Hepatocyte (in vitro differentiated cells): ENCODE data around the gene IRF3. TPM values are rescaled to one million over a fixed set of nuclear protein-coding genes. Genes with fewer than 3 reads are reported as not detected.
"Not testable (repeated sequence)": the region's sequence is repeated elsewhere in the genome, so short reads cannot be mapped to it uniquely, and the experiment has no call there.

ENCODE experiments used
- DNase-seq: peaks from one replicate; pipeline ENCODE4 v3.0.0-alpha.2; 2016; ENCODE audit warnings: low spot score
- H2AFZ ChIP-seq: fragments of 200-600 bp; sonication (generic); 2 replicates; pipeline ENCODE4 v1.6.0; 2016; ENCODE audit warnings: antibody characterized with exemption, mild to moderate bottlenecking
- H3K27ac ChIP-seq: fragments of 200-600 bp; sonication (generic); 2 replicates; pipeline ENCODE4 v1.5.1; 2016; ENCODE audit warnings: mild to moderate bottlenecking
- H3K27me3 ChIP-seq: fragments of 200-600 bp; sonication (generic); 2 replicates; pipeline ENCODE4 v1.6.1; 2016
- H3K36me3 ChIP-seq: fragments of 200-600 bp; sonication (generic); replicated peaks from 2 replicates; pipeline ENCODE4 v1.5.1; 2016; ENCODE audit warnings: low read depth; ENCODE audit not compliant: insufficient read depth
- H3K4me1 ChIP-seq: fragments of 200-600 bp; sonication (generic); 2 replicates; pipeline ENCODE4 v1.5.1; 2016; ENCODE audit warnings: mild to moderate bottlenecking, moderate library complexity; ENCODE audit not compliant: insufficient read depth
- H3K4me2 ChIP-seq: fragments of 200-600 bp; sonication (generic); 2 replicates; pipeline ENCODE4 v1.6.0; 2016
- H3K4me3 ChIP-seq: fragments of 200-600 bp; sonication (generic); 2 replicates; pipeline ENCODE4 v1.5.1; 2016; ENCODE audit warnings: mild to moderate bottlenecking
- H3K79me2 ChIP-seq: fragments of 200-600 bp; sonication (generic); 2 replicates; pipeline ENCODE4 v1.6.0; 2017; ENCODE audit warnings: mild to moderate bottlenecking
- H3K9me2 ChIP-seq: fragments of 200-600 bp; sonication (generic); replicated peaks from 2 replicates; pipeline ENCODE4 v1.6.0; 2017; ENCODE audit warnings: mild to moderate bottlenecking; ENCODE audit not compliant: insufficient read depth
- H3K9me3 ChIP-seq: fragments of 200-600 bp; sonication (generic); 2 replicates; pipeline ENCODE4 v1.5.1; 2016; ENCODE audit warnings: low read depth, mild to moderate bottlenecking
- H4K20me1 ChIP-seq: fragments of 200-600 bp; sonication (generic); 2 replicates; pipeline ENCODE4 v1.6.0; 2016; ENCODE audit warnings: mild to moderate bottlenecking; ENCODE audit not compliant: insufficient read depth, poor library complexity, severe bottlenecking
- EZH2 ChIP-seq: fragments of 200-600 bp; sonication (generic); IDR thresholded peaks from 2 replicates; pipeline ENCODE4 v1.6.1; 2016; ENCODE audit warnings: antibody characterized with exemption, mild to moderate bottlenecking, borderline replicate concordance
- EZH2phosphoT487 ChIP-seq: fragments of 200-600 bp; sonication (generic); IDR thresholded peaks from one replicate; pipeline ENCODE4 v1.6.1; 2018; ENCODE audit warnings: antibody characterized with exemption, mild to moderate bottlenecking, low read depth, moderate library complexity; ENCODE audit not compliant: unreplicated experiment, severe bottlenecking
- WGBS: methylation state at CpG from one replicate; pipeline ENCODE4 v1.1.6; 2016; ENCODE audit warnings: low lambda C conversion rate; ENCODE audit errors: missing lambda C conversion rate; 5-methylcytosine and 5-hydroxymethylcytosine counted together
- polyA plus RNA-seq: library from polyadenylated mRNA; unstranded; fragments of >200 nt; fragmentation: Nextera tagmentation; extraction: Ambion mirVana; gene quantifications from 2 replicates; pipeline ENCODE4 v1.2.1, GENCODE V29; 2016
- total RNA-seq: library from RNA; depleted of rRNA; stranded (reverse); fragments of >200 nt; gene quantifications from 2 replicates; pipeline ENCODE4 v1.2.3, GENCODE V29; 2014
- TF ChIP-seq, protein P1 (sequence below): fragments of 200-600 bp; sonication (generic); IDR thresholded peaks from 2 replicates; pipeline ENCODE4 v1.5.1; 2016; ENCODE audit warnings: antibody characterized with exemption, mild to moderate bottlenecking; ENCODE audit not compliant: poor library complexity

IRF3 gene
- total and polyA plus RNA-seq, 2 experiments from 2014 or later, result 38.8 to 55.6 TPM

DNA sequence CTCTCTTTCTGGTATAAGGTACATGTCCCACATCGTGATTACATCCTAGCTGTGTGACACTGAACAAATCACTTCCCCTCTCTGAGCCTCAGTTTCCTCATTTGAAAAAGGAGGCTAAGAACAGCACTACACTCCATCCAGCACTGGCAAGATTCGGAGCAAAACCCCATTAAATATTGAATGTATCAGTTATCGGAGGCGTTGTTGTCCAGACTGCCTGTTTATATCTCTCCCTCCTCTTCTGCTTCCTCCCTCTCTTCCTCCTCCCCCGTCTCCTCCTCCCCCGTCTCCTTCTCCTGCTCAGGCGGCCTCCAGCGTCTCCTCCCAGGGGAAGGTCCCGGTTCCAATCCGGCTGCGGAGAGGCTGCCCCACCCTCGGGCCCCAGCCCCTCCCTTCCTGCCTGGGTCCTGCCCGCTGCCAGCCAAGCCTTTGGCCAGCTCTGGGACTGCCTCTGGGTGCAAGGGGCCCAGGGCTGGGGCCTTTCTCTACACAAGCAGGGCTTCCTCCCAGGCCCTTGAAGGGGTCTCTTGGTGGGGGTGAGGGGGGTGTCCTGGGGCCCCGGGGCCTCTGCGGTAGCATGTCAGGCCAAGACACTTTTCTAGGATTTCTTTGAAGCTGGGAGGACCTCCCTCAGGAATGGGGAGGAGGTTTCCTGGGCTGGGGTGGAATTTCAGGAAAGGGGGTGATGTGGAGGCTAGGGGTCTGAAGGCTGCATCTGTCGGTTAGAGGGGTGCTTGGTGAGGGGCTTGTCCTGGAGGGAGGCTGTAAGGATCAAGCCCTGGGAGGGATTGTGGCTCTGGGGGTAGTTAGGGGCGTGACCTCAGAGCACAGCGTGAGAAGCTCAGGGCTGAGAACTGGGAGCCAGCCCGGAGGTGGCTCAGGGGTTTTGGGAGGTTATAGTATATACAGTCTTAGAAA, 27.6 kb downstream of the IRF3 start:
- Histone ChIP-seq H3K36me3 (no peaks in the 10 kb centered on the region), H4K20me1 (peaks cover 1% of the 10 kb centered on the region), H3K4me1 (peaks cover 30% of the 10 kb centered on the region), H3K27ac (peak overlapping the region; percentile 81), H3K4me2 (peak overlapping the region; percentile 77), H3K9me3 (no peaks in the 10 kb centered on the region), H3K79me2 (peaks cover 9% of the 10 kb centered on the region), H3K9me2 (no peaks in the 10 kb centered on the region), H2AFZ (no peak overlapping the region), H3K27me3 (no peaks in the 10 kb centered on the region), H3K4me3 (no peak overlapping the region)
- TF ChIP-seq EZH2phosphoT487 (no peak), EZH2 (no peak)
- TF ChIP-seq, protein P1, sequence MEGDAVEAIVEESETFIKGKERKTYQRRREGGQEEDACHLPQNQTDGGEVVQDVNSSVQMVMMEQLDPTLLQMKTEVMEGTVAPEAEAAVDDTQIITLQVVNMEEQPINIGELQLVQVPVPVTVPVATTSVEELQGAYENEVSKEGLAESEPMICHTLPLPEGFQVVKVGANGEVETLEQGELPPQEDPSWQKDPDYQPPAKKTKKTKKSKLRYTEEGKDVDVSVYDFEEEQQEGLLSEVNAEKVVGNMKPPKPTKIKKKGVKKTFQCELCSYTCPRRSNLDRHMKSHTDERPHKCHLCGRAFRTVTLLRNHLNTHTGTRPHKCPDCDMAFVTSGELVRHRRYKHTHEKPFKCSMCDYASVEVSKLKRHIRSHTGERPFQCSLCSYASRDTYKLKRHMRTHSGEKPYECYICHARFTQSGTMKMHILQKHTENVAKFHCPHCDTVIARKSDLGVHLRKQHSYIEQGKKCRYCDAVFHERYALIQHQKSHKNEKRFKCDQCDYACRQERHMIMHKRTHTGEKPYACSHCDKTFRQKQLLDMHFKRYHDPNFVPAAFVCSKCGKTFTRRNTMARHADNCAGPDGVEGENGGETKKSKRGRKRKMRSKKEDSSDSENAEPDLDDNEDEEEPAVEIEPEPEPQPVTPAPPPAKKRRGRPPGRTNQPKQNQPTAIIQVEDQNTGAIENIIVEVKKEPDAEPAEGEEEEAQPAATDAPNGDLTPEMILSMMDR, result no peak
- WGBS, result 33% methylated on average over 11 of the region's 19 CpGs
- DNase-seq, result peak; percentile 71

DNA sequence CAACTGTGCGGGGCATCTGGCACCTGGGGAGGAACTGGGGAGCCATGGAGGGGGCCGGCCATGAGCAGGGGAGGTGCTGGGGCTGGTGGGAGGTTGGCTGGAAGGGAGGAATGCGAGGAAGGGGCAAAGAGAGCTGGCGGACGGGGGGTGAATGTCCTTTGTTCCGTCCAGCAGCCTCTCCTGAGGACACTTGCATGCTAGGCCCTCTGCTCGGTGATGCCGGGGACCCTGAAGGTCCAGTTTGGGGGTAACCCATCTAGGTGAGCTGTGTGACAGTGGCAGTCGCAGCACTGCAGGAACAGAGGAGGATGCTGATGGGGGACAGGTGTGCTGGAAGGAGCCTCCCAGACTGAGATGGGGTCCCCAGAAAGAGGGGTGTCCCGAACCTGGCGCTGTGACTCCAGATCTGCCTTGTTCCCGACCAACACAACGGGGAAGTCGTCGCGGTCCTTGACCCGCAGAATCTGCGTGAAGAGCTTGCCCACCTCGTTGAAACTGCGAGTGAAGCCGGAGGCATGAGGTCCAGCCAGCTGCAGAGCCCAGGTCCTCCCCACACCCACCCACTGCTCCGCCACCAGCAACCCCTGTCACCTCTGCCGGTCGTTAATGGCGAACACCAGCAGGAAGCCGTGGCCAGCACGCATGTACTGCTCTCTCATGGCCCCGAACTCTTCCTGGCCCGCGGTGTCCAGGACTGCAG, 29.3 kb downstream of the IRF3 start:
- H3K27ac ChIP-seq, result no peak overlapping the region
- H3K9me3 ChIP-seq, result no peaks in the 10 kb centered on the region
- TF ChIP-seq EZH2phosphoT487 (no peak), EZH2 (no peak)
- TF ChIP-seq, protein P1, result no peak
- H3K4me2 ChIP-seq, result no peak overlapping the region
- no peaks in the 10 kb centered on the region for H3K36me3 ChIP-seq
- H3K4me3 ChIP-seq, result no peak overlapping the region
- no peak overlapping the region for H2AFZ ChIP-seq
- H4K20me1 ChIP-seq, result no peaks in the 10 kb centered on the region
- WGBS, result 81% methylated on average over 24 of the region's 30 CpGs
- no peaks in the 10 kb centered on the region for H3K79me2 ChIP-seq
- H3K9me2 ChIP-seq, result no peaks in the 10 kb centered on the region
- H3K27me3 ChIP-seq, result no peaks in the 10 kb centered on the region
- H3K4me1 ChIP-seq, result peaks cover 25% of the 10 kb centered on the region
- DNase-seq, result no peak

DNA sequence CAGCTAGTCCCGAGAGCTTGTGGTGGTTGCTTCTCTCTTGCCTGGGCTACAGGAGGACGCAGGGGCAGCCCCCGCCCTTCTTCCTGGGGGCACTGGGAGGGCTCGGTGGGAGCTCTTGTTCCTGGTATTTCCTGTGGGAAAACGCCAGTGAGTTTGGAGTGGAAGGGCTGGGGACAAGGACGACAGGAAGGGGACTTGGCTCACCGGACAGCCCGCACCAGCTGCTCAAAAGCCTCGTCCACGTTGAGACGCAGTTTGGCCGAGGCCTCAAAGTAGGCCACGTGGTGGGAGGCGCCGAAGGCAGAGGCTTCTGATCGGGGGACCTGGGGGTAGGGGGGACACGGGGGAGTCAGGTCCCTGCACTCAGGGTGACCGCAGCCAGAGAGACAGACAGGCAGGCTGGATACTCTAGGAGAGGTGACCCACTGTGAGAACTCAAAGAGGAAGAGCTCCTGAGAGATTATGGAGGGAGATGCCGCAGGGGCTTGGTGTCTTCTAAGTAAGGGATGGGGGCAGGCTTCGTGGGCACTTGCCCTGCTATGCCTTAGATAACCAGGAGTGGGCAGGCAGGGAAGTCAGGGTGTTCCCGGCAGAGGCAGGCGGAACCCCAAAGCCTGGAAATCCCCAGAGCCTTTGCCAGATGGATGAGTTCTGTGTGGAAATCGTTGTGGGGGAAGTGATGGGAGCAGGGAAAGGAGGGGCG, 30.0 kb downstream of the IRF3 start:
- Histone ChIP-seq H3K4me1 (peaks cover 19% of the 10 kb centered on the region), H3K79me2 (no peaks in the 10 kb centered on the region), H3K9me3 (no peaks in the 10 kb centered on the region), H3K36me3 (no peaks in the 10 kb centered on the region), H3K4me2 (no peak overlapping the region), H3K27ac (no peak overlapping the region), H3K4me3 (no peak overlapping the region), H3K27me3 (no peaks in the 10 kb centered on the region), H2AFZ (no peak overlapping the region), H4K20me1 (no peaks in the 10 kb centered on the region), H3K9me2 (no peaks in the 10 kb centered on the region)
- WGBS, result 39% methylated on average over 21 of the region's 24 CpGs
- DNase-seq, result no peak
- TF ChIP-seq EZH2phosphoT487 (no peak), EZH2 (no peak)
- TF ChIP-seq, protein P1, result peak; percentile 4

DNA sequence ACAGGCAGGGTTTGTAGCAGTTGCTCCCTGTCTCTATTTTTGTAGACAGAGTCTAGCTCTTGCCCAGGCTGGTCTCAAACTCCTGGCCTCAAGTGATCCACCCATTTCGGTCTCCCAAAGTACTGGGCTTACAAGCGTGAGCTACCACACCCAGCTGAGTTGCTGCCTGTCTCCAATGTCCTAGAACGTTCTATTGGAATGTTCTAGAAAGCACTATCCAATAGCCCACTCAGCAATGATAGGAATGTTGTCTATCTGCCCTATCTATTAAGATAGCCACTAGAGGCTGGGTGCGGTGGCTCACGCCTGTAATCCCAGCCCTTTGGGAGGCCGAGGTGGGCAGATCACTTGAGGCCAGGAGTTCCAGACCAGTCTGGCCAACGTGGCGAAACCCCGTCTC, 32.4 kb downstream of the IRF3 start:
- H3K9me2 ChIP-seq, H3K27ac ChIP-seq, H3K4me2 ChIP-seq, H3K79me2 ChIP-seq, H3K36me3 ChIP-seq, H3K4me3 ChIP-seq, H3K9me3 ChIP-seq, H4K20me1 ChIP-seq, H3K4me1 ChIP-seq, DNase-seq, H2AFZ ChIP-seq, H3K27me3 ChIP-seq: not testable (repeated sequence)
- WGBS, result 72% methylated on average over 9 of the region's 9 CpGs
